K562 (cell line): ENCODE results near the gene TOGARAM2.

ENCODE experiments used
- TF ChIP-seq, protein P1 (sequence below): fragments of 450-650 bp; IDR thresholded peaks from 2 replicates; pipeline ENCODE4 v1.6.1; 2016
- TF ChIP-seq, protein P2 (sequence below): fragments of 450-650 bp; IDR thresholded peaks from 2 replicates; pipeline ENCODE4 v1.6.1; 2018; ENCODE audit warnings: mild to moderate bottlenecking, low read depth; ENCODE audit not compliant: partially characterized antibody

DNA sequence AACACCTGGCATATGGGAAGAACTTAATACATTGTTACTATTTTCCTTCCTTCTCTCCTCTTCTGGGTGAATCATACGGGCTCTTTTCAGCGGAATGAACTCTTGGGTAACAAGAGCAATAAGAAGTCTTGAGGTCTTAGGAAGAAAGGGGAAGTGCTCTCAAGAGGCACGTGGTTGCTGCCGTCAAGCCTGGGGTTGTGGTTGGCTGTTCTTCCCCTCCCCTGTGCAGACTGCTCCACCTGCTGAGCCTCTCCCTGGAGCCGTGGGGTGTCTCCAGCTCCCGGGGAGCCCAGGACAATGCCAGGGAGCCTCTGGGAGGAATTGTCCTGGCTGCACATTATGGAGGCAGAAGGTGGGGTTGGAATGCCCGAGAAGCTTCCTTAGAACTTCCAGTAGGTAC is 19.4 kb downstream of the TOGARAM2 start:
- TF ChIP-seq, protein P1, sequence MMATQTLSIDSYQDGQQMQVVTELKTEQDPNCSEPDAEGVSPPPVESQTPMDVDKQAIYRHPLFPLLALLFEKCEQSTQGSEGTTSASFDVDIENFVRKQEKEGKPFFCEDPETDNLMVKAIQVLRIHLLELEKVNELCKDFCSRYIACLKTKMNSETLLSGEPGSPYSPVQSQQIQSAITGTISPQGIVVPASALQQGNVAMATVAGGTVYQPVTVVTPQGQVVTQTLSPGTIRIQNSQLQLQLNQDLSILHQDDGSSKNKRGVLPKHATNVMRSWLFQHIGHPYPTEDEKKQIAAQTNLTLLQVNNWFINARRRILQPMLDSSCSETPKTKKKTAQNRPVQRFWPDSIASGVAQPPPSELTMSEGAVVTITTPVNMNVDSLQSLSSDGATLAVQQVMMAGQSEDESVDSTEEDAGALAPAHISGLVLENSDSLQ: no peak
- TF ChIP-seq, protein P2, sequence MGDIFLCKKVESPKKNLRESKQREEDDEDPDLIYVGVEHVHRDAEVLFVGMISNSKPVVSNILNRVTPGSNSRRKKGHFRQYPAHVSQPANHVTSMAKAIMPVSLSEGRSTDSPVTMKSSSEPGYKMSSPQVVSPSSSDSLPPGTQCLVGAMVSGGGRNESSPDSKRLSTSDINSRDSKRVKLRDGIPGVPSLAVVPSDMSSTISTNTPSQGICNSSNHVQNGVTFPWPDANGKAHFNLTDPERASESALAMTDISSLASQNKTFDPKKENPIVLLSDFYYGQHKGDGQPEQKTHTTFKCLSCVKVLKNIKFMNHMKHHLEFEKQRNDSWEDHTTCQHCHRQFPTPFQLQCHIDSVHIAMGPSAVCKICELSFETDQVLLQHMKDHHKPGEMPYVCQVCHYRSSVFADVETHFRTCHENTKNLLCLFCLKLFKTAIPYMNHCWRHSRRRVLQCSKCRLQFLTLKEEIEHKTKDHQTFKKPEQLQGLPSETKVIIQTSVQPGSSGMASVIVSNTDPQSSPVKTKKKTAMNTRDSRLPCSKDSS: no peak
